ENCODE results near the gene ACTG1. TPM values are rescaled to one million over a fixed set of nuclear protein-coding genes. Genes with fewer than 3 reads are reported as not detected.

ACTG1 gene
- total and polyA plus RNA-seq, 9 donors = 810 to 1,698 (median 1,452) TPM

- Histone ChIP-seq H3K36me3 (ENCODE audit: control insufficient read depth, insufficient read depth, low read length) (no peaks in the 10 kb centered on the region), H3K4me3 (ENCODE audit: low read length) (no peak overlapping the region), H3K9me3 (replicated peaks; ENCODE audit: control insufficient read depth, low read depth, low read length) (no peaks in the 10 kb centered on the region), H3K4me1 (ENCODE audit: control insufficient read depth, insufficient read depth, low read length) (peaks cover 31% of the 10 kb centered on the region), H3K27me3 (ENCODE audit: control insufficient read depth, insufficient read depth, low read length) (peaks cover 19% of the 10 kb centered on the region), H3K27ac (ENCODE audit: low read length) (no peak overlapping the region)
- WGBS (ENCODE audit: insufficient coverage) = 77% methylated on average over 7 of the region's 8 CpGs
- no peak for DNase-seq
These were observed 39.6 kb downstream of the ACTG1 start for GRCh38 chr17:81473019-81473418.

GRCh38 chr17:81471818-81472456 lies 40.7 kb downstream of the ACTG1 start:
- H3K4me3 ChIP-seq (ENCODE audit: low read length) = peak overlapping the region; percentile 20
- H3K27me3 ChIP-seq (ENCODE audit: control insufficient read depth, insufficient read depth, low read length) = peaks cover 19% of the 10 kb centered on the region
- peak; percentile 99 for DNase-seq
- WGBS (ENCODE audit: insufficient coverage) = 31% methylated on average over 21 of the region's 28 CpGs
- H3K36me3 ChIP-seq (ENCODE audit: control insufficient read depth, insufficient read depth, low read length) = peaks cover 6% of the 10 kb centered on the region
- H3K27ac ChIP-seq (ENCODE audit: low read length) = peak overlapping the region; percentile 54
- no peaks in the 10 kb centered on the region for H3K9me3 ChIP-seq (replicated peaks; ENCODE audit: control insufficient read depth, low read depth, low read length)
- H3K4me1 ChIP-seq (ENCODE audit: control insufficient read depth, insufficient read depth, low read length) = peaks cover 31% of the 10 kb centered on the region

- H3K4me3 ChIP-seq (ENCODE audit: low read length) = peak overlapping the region; percentile 20
These were observed 41.4 kb downstream of the ACTG1 start for GRCh38 chr17:81470944-81471817.

GRCh38 chr17:81470270-81470943 lies 42.2 kb downstream of the ACTG1 start:
- H3K27ac ChIP-seq (ENCODE audit: low read length) = peak overlapping the region; percentile 31
- peak; percentile 26 for DNase-seq
- H3K4me3 ChIP-seq (ENCODE audit: low read length) = no peak overlapping the region
- H3K9me3 ChIP-seq (replicated peaks; ENCODE audit: control insufficient read depth, low read depth, low read length) = no peaks in the 10 kb centered on the region
- H3K4me1 ChIP-seq (ENCODE audit: control insufficient read depth, insufficient read depth, low read length) = peaks cover 31% of the 10 kb centered on the region
- peaks cover 11% of the 10 kb centered on the region for H3K27me3 ChIP-seq (ENCODE audit: control insufficient read depth, insufficient read depth, low read length)
- WGBS (ENCODE audit: insufficient coverage) = 56% methylated on average over 9 of the region's 9 CpGs
- peaks cover 6% of the 10 kb centered on the region for H3K36me3 ChIP-seq (ENCODE audit: control insufficient read depth, insufficient read depth, low read length)

More at GRCh38 chr17:81470944-81471817, 41.4 kb downstream of the ACTG1 start:
- Histone ChIP-seq H3K27me3 (ENCODE audit: control insufficient read depth, insufficient read depth, low read length) (peaks cover 17% of the 10 kb centered on the region), H3K4me1 (ENCODE audit: control insufficient read depth, insufficient read depth, low read length) (peaks cover 31% of the 10 kb centered on the region), H3K36me3 (ENCODE audit: control insufficient read depth, insufficient read depth, low read length) (peaks cover 6% of the 10 kb centered on the region), H3K9me3 (replicated peaks; ENCODE audit: control insufficient read depth, low read depth, low read length) (no peaks in the 10 kb centered on the region), H3K27ac (ENCODE audit: low read length) (peak overlapping the region; percentile 54)
- DNase-seq = no peak
- WGBS (ENCODE audit: insufficient coverage) = 45% methylated on average over 7 of the region's 14 CpGs

- peaks cover 2% of the 10 kb centered on the region for H3K27me3 ChIP-seq (ENCODE audit: control insufficient read depth, insufficient read depth, low read length)
- H3K9me3 ChIP-seq (replicated peaks; ENCODE audit: control insufficient read depth, low read depth, low read length) = no peaks in the 10 kb centered on the region
- WGBS (ENCODE audit: insufficient coverage) = 78% methylated on average over 8 of the region's 13 CpGs
- H3K27ac ChIP-seq (ENCODE audit: low read length) = no peak overlapping the region
- peaks cover 9% of the 10 kb centered on the region for H3K36me3 ChIP-seq (ENCODE audit: control insufficient read depth, insufficient read depth, low read length)
- H3K4me1 ChIP-seq (ENCODE audit: control insufficient read depth, insufficient read depth, low read length) = peaks cover 31% of the 10 kb centered on the region
- no peak overlapping the region for H3K4me3 ChIP-seq (ENCODE audit: low read length)
- no peak for DNase-seq
These were observed 43.3 kb downstream of the ACTG1 start for GRCh38 chr17:81469266-81469665.

- H3K4me1 ChIP-seq (ENCODE audit: control insufficient read depth, insufficient read depth, low read length) = peaks cover 31% of the 10 kb centered on the region
- H3K27ac ChIP-seq (ENCODE audit: low read length) = no peak overlapping the region
- DNase-seq = no peak
- H3K36me3 ChIP-seq (ENCODE audit: control insufficient read depth, insufficient read depth, low read length) = peaks cover 15% of the 10 kb centered on the region
- 89% methylated on average over 9 of the region's 18 CpGs for WGBS (ENCODE audit: insufficient coverage)
- no peak overlapping the region for H3K4me3 ChIP-seq (ENCODE audit: low read length)
- H3K9me3 ChIP-seq (replicated peaks; ENCODE audit: control insufficient read depth, low read depth, low read length) = no peaks in the 10 kb centered on the region
- H3K27me3 ChIP-seq (ENCODE audit: control insufficient read depth, insufficient read depth, low read length) = peaks cover 2% of the 10 kb centered on the region
These were observed 43.9 kb downstream of the ACTG1 start for GRCh38 chr17:81468770-81469121.

- 81% methylated on average over 17 of the region's 18 CpGs for WGBS (ENCODE audit: insufficient coverage)
- H3K27me3 ChIP-seq (ENCODE audit: control insufficient read depth, insufficient read depth, low read length) = no peaks in the 10 kb centered on the region
- DNase-seq = no peak
These were observed 44.4 kb downstream of the ACTG1 start for GRCh38 chr17:81468111-81468769.

GRCh38 chr17:81466564-81467472 lies 45.8 kb downstream of the ACTG1 start:
- 69% methylated on average over 33 of the region's 33 CpGs for WGBS (ENCODE audit: insufficient coverage)
- Histone ChIP-seq H3K36me3 (ENCODE audit: control insufficient read depth, insufficient read depth, low read length) (peaks cover 32% of the 10 kb centered on the region), H3K27me3 (ENCODE audit: control insufficient read depth, insufficient read depth, low read length) (no peaks in the 10 kb centered on the region), H3K4me1 (ENCODE audit: control insufficient read depth, insufficient read depth, low read length) (peaks cover 19% of the 10 kb centered on the region), H3K4me3 (ENCODE audit: low read length) (no peak overlapping the region), H3K27ac (ENCODE audit: low read length) (no peak overlapping the region), H3K9me3 (replicated peaks; ENCODE audit: control insufficient read depth, low read depth, low read length) (no peaks in the 10 kb centered on the region)
- DNase-seq = no peak

More at GRCh38 chr17:81468111-81468769, 44.4 kb downstream of the ACTG1 start:
- Histone ChIP-seq H3K27ac (ENCODE audit: low read length) (no peak overlapping the region), H3K9me3 (replicated peaks; ENCODE audit: control insufficient read depth, low read depth, low read length) (no peaks in the 10 kb centered on the region), H3K36me3 (ENCODE audit: control insufficient read depth, insufficient read depth, low read length) (peaks cover 18% of the 10 kb centered on the region), H3K4me3 (ENCODE audit: low read length) (no peak overlapping the region), H3K4me1 (ENCODE audit: control insufficient read depth, insufficient read depth, low read length) (peaks cover 31% of the 10 kb centered on the region)

- 79% methylated on average over 10 of the region's 17 CpGs for WGBS (ENCODE audit: insufficient coverage)
- Histone ChIP-seq H3K27me3 (ENCODE audit: control insufficient read depth, insufficient read depth, low read length) (no peaks in the 10 kb centered on the region), H3K36me3 (ENCODE audit: control insufficient read depth, insufficient read depth, low read length) (peaks cover 39% of the 10 kb centered on the region), H3K27ac (ENCODE audit: low read length) (no peak overlapping the region), H3K4me1 (ENCODE audit: control insufficient read depth, insufficient read depth, low read length) (peaks cover 10% of the 10 kb centered on the region), H3K4me3 (ENCODE audit: low read length) (no peak overlapping the region), H3K9me3 (replicated peaks; ENCODE audit: control insufficient read depth, low read depth, low read length) (no peaks in the 10 kb centered on the region)
- DNase-seq = no peak
These were observed 46.7 kb downstream of the ACTG1 start for GRCh38 chr17:81465910-81466309.

Measured in muscle of leg (tissue), 11 donors.